ENCODE data around the gene PAGE4. TPM values are rescaled to one million over a fixed set of nuclear protein-coding genes. Genes with fewer than 3 reads are reported as not detected.
A peak's percentile ranks its signal among the peaks of the same experiment; 100 is the strongest.

PAGE4 gene
- total and polyA plus RNA-seq, 9 of the 15 experiments (the other 6 are each of a cell fraction or from before 2014, with no cell fraction given) = 0.99 to 8.0 (median 3.9) TPM

GRCh38 chrX:49846522-49846921 lies 17.4 kb downstream of the PAGE4 start (continued):
- TF ChIP-seq ETV6 (IDR thresholded peaks at IDR 0.05; ENCODE audit: borderline replicate concordance in 1 of 2, low read depth in 2 of 2, low read length in 1 of 2) (no peak), ETV6 (CRISPR knock-in tag; IDR thresholded peaks at IDR 0.05; ENCODE audit: borderline replicate concordance) (no peak)

DNA sequence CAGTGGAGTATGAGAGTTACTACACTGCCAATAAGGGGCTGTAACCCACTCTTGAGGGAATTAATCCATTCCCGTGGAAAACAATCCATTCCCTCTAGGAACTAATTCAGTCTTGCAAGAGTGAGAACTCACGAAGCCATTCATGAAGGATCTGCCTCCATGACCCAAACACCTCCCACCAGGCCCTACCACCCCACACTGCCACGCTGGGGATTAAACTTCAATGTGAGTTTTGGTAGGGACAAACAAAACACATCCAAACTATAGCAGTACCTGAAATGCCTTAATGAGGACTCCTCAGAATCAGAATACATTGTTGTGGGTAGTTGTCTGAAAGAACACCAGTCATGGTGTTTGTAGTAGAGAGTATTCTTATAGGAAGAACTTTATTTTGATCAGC lies 19.2 kb downstream of the PAGE4 start:
- no peak overlapping the region for H3K9ac ChIP-seq (ENCODE audit: insufficient read depth in 1 of 2, low read depth in 2 of 2, low read length in 2 of 2)
- TF ChIP-seq, protein P1, sequence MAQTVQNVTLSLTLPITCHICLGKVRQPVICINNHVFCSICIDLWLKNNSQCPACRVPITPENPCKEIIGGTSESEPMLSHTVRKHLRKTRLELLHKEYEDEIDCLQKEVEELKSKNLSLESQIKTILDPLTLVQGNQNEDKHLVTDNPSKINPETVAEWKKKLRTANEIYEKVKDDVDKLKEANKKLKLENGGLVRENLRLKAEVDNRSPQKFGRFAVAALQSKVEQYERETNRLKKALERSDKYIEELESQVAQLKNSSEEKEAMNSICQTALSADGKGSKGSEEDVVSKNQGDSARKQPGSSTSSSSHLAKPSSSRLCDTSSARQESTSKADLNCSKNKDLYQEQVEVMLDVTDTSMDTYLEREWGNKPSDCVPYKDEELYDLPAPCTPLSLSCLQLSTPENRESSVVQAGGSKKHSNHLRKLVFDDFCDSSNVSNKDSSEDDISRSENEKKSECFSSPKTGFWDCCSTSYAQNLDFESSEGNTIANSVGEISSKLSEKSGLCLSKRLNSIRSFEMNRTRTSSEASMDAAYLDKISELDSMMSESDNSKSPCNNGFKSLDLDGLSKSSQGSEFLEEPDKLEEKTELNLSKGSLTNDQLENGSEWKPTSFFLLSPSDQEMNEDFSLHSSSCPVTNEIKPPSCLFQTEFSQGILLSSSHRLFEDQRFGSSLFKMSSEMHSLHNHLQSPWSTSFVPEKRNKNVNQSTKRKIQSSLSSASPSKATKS (CRISPR knock-in tag; IDR thresholded peaks at IDR 0.05) = no peak
- TF ChIP-seq, protein P2, sequence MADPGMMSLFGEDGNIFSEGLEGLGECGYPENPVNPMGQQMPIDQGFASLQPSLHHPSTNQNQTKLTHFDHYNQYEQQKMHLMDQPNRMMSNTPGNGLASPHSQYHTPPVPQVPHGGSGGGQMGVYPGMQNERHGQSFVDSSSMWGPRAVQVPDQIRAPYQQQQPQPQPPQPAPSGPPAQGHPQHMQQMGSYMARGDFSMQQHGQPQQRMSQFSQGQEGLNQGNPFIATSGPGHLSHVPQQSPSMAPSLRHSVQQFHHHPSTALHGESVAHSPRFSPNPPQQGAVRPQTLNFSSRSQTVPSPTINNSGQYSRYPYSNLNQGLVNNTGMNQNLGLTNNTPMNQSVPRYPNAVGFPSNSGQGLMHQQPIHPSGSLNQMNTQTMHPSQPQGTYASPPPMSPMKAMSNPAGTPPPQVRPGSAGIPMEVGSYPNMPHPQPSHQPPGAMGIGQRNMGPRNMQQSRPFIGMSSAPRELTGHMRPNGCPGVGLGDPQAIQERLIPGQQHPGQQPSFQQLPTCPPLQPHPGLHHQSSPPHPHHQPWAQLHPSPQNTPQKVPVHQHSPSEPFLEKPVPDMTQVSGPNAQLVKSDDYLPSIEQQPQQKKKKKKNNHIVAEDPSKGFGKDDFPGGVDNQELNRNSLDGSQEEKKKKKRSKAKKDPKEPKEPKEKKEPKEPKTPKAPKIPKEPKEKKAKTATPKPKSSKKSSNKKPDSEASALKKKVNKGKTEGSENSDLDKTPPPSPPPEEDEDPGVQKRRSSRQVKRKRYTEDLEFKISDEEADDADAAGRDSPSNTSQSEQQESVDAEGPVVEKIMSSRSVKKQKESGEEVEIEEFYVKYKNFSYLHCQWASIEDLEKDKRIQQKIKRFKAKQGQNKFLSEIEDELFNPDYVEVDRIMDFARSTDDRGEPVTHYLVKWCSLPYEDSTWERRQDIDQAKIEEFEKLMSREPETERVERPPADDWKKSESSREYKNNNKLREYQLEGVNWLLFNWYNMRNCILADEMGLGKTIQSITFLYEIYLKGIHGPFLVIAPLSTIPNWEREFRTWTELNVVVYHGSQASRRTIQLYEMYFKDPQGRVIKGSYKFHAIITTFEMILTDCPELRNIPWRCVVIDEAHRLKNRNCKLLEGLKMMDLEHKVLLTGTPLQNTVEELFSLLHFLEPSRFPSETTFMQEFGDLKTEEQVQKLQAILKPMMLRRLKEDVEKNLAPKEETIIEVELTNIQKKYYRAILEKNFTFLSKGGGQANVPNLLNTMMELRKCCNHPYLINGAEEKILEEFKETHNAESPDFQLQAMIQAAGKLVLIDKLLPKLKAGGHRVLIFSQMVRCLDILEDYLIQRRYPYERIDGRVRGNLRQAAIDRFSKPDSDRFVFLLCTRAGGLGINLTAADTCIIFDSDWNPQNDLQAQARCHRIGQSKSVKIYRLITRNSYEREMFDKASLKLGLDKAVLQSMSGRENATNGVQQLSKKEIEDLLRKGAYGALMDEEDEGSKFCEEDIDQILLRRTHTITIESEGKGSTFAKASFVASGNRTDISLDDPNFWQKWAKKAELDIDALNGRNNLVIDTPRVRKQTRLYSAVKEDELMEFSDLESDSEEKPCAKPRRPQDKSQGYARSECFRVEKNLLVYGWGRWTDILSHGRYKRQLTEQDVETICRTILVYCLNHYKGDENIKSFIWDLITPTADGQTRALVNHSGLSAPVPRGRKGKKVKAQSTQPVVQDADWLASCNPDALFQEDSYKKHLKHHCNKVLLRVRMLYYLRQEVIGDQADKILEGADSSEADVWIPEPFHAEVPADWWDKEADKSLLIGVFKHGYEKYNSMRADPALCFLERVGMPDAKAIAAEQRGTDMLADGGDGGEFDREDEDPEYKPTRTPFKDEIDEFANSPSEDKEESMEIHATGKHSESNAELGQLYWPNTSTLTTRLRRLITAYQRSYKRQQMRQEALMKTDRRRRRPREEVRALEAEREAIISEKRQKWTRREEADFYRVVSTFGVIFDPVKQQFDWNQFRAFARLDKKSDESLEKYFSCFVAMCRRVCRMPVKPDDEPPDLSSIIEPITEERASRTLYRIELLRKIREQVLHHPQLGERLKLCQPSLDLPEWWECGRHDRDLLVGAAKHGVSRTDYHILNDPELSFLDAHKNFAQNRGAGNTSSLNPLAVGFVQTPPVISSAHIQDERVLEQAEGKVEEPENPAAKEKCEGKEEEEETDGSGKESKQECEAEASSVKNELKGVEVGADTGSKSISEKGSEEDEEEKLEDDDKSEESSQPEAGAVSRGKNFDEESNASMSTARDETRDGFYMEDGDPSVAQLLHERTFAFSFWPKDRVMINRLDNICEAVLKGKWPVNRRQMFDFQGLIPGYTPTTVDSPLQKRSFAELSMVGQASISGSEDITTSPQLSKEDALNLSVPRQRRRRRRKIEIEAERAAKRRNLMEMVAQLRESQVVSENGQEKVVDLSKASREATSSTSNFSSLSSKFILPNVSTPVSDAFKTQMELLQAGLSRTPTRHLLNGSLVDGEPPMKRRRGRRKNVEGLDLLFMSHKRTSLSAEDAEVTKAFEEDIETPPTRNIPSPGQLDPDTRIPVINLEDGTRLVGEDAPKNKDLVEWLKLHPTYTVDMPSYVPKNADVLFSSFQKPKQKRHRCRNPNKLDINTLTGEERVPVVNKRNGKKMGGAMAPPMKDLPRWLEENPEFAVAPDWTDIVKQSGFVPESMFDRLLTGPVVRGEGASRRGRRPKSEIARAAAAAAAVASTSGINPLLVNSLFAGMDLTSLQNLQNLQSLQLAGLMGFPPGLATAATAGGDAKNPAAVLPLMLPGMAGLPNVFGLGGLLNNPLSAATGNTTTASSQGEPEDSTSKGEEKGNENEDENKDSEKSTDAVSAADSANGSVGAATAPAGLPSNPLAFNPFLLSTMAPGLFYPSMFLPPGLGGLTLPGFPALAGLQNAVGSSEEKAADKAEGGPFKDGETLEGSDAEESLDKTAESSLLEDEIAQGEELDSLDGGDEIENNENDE (IDR thresholded peaks at IDR 0.05; ENCODE audit: low read depth, low read length) = no peak
- TF ChIP-seq ZNF274 (IDR thresholded peaks at IDR 0.05; ENCODE audit: borderline replicate concordance, low read depth, low read length) (peak; percentile 67), ZNF764 (CRISPR knock-in tag; IDR thresholded peaks at IDR 0.05; ENCODE audit: low read depth) (no peak)

More for the DNA sequence above, 19.2 kb downstream of the PAGE4 start:
- CTCF ChIA-PET (ENCODE audit: low intra/inter-chr PET ratio) = no interaction called here
- Histone ChIP-seq H3K27ac (ENCODE audit: extremely low read depth, low read depth, low read length) (no peak overlapping the region), H3K79me2 (ENCODE audit: control insufficient read depth, insufficient read depth, low read length) (no peaks in the 10 kb centered on the region), H3K4me3 (no peak overlapping the region), H3K27me3 (ENCODE audit: control insufficient read depth in 2 of 2, insufficient read depth in 2 of 2, low read length in 2 of 2) (no peaks in the 10 kb centered on the region), H3K36me3 (ENCODE audit: control insufficient read depth, insufficient read depth, low read length) (no peaks in the 10 kb centered on the region), H2AFZ (ENCODE audit: low read depth, low read length) (0 out of 2 replicates have a peak overlapping the region, but pooled peaks have one; percentile 24), H3K9me1 (ENCODE audit: control insufficient read depth, insufficient read depth, low read length) (no peaks in the 10 kb centered on the region), H3K9me3 (replicated peaks; ENCODE audit: control insufficient read depth, insufficient read depth, low read depth, low read length) (no peaks in the 10 kb centered on the region), H4K20me1 (replicated peaks; ENCODE audit: control insufficient read depth, insufficient read depth, low read length) (no peaks in the 10 kb centered on the region), H3K4me1 (replicated peaks in 1 of 2; ENCODE audit: control insufficient read depth in 2 of 2, insufficient read depth in 2 of 2, low read length in 2 of 2) (peaks cover 0 to 8% of the 10 kb centered on the region in 2 experiments; a peak in 2 of 5 replicates), H3K4me2 (ENCODE audit: insufficient read depth, low read length) (no peak overlapping the region)
- DNase-seq (ENCODE audit: extremely low read depth in 1 of 4, low spot score in 3 of 4) (no peak), FAIRE-seq (no peak), ATAC-seq (no peak)
- POLR2A ChIA-PET = no interaction called here
- 38% methylated on average over 3 of the region's 3 CpGs for WGBS (ENCODE audit: insufficient coverage, low coverage, missing lambda C conversion rate)
- no TSS peak for BruUV-seq (replicated peaks)
- in situ Hi-C loops (cut with MboI) (no loop called here), intact Hi-C loops (cut with micrococcal nuclease) (no loop called here)
